VCaP (cell line): ENCODE results near the gene ITPRID1.
"Not testable (repeated sequence)": the region's sequence is repeated elsewhere in the genome, so short reads cannot be mapped to it uniquely, and the experiment has no call there.

Experiments used
- H3K27ac ChIP-seq: fragments of 450-650 bp; 2 replicates; pipeline ENCODE4 v1.5.1; 2017
- CTCF ChIP-seq: fragments of 450-650 bp; conservative IDR thresholded peaks from 2 replicates; pipeline ENCODE4 v1.5.1; 2017; ENCODE audit warnings: mild to moderate bottlenecking, moderate library complexity

Gene ITPRID1

GRCh38 chr7:31513790-31514189 lies at the start of gene ITPRID1:
ITPRID1 (plus strand) TSS chr7:31514090; CDS start chr7:31553025, 38,935 bp downstream.
- no peak for TF ChIP-seq CTCF
- H3K27ac ChIP-seq, result no peak within 1 kb of the TSS

- TF ChIP-seq CTCF, result no peak
- no peak overlapping the region for H3K27ac ChIP-seq
Observed at GRCh38 chr7:31464601-31465000, 49.3 kb upstream of the ITPRID1 start.

- TF ChIP-seq CTCF, result no peak
- H3K27ac ChIP-seq, result no peak overlapping the region
Observed at GRCh38 chr7:31465285-31465684, 48.6 kb upstream of the ITPRID1 start.

GRCh38 chr7:31466036-31466435 lies 47.9 kb upstream of the ITPRID1 start:
- no peak for TF ChIP-seq CTCF
- H3K27ac ChIP-seq, result no peak overlapping the region

GRCh38 chr7:31470883-31471282 lies 43.0 kb upstream of the ITPRID1 start:
- not testable (repeated sequence) for H3K27ac ChIP-seq

- H3K27ac ChIP-seq, result no peak overlapping the region
- TF ChIP-seq CTCF, result no peak
Observed at GRCh38 chr7:31475368-31475767, 38.5 kb upstream of the ITPRID1 start.

GRCh38 chr7:31476073-31476745 lies 37.7 kb upstream of the ITPRID1 start:
- H3K27ac ChIP-seq, result no peak overlapping the region
- peak; percentile 27; the same call in 1 of the 2 replicates for TF ChIP-seq CTCF

- no peak for TF ChIP-seq CTCF
- no peak overlapping the region for H3K27ac ChIP-seq
Observed at GRCh38 chr7:31476941-31477677, 36.8 kb upstream of the ITPRID1 start.
